ENCODE measurements around the gene FMN2.
"Not testable (repeated sequence)": the region's sequence is repeated elsewhere in the genome, so short reads cannot be mapped to it uniquely, and the experiment has no call there.

Gene FMN2

GRCh38 chr1:240256836-240257503, 165.3 kb downstream of the FMN2 start (continued):
- TF ChIP-seq ESRRG (CRISPR knock-in tag; IDR thresholded peaks at IDR 0.05): no peak
- no peak for TF ChIP-seq PPARA (CRISPR knock-in tag; IDR thresholded peaks at IDR 0.05; ENCODE audit: borderline replicate concordance)

GRCh38 chr1:240258910-240259309, 167.2 kb downstream of the FMN2 start:
- TF ChIP-seq ZC3H10 (CRISPR knock-in tag; IDR thresholded peaks at IDR 0.05): peak; percentile 76
- TF ChIP-seq TCF4 (CRISPR knock-in tag; IDR thresholded peaks at IDR 0.05; ENCODE audit: borderline replicate concordance): no peak
- peak; percentile 55; the same call in 1 of the 2 replicates for TF ChIP-seq TOX (CRISPR knock-in tag; IDR thresholded peaks at IDR 0.05; ENCODE audit: borderline replicate concordance)
- ATAC-seq: peak; percentile 95

GRCh38 chr1:240264494-240264893, 172.8 kb downstream of the FMN2 start:
- not testable (repeated sequence) for ATAC-seq

GRCh38 chr1:240271081-240271480, 179.4 kb downstream of the FMN2 start:
- ATAC-seq: no peak
- no peak for TF ChIP-seq CREB5 (CRISPR knock-in tag; IDR thresholded peaks at IDR 0.05; ENCODE audit: low read depth)
- TF ChIP-seq TOX (CRISPR knock-in tag; IDR thresholded peaks at IDR 0.05; ENCODE audit: borderline replicate concordance): no peak
- no peak for TF ChIP-seq TSHZ2 (CRISPR knock-in tag; IDR thresholded peaks at IDR 0.05)
- TF ChIP-seq TCF4 (CRISPR knock-in tag; IDR thresholded peaks at IDR 0.05; ENCODE audit: borderline replicate concordance): no peak
- no peak for TF ChIP-seq ZNF8 (CRISPR knock-in tag; IDR thresholded peaks at IDR 0.05)
- no peak for TF ChIP-seq GLIS3 (CRISPR knock-in tag; IDR thresholded peaks at IDR 0.05)
- TF ChIP-seq ZFP3 (CRISPR knock-in tag; IDR thresholded peaks at IDR 0.05): no peak
- no peak for TF ChIP-seq ZNF70 (CRISPR knock-in tag; IDR thresholded peaks at IDR 0.05)
- no peak for TF ChIP-seq ARNTL (CRISPR knock-in tag; IDR thresholded peaks at IDR 0.05; ENCODE audit: borderline replicate concordance, low read depth)

- no peak for TF ChIP-seq GLIS3 (CRISPR knock-in tag; IDR thresholded peaks at IDR 0.05)
- no peak for TF ChIP-seq ZNF70 (CRISPR knock-in tag; IDR thresholded peaks at IDR 0.05)
- no peak for TF ChIP-seq ARNTL (CRISPR knock-in tag; IDR thresholded peaks at IDR 0.05; ENCODE audit: borderline replicate concordance, low read depth)
- no peak for TF ChIP-seq ISL1 (CRISPR knock-in tag; IDR thresholded peaks at IDR 0.05)
- no peak for TF ChIP-seq CSDC2 (CRISPR knock-in tag; IDR thresholded peaks at IDR 0.05)
- TF ChIP-seq SNAI2 (CRISPR knock-in tag; IDR thresholded peaks at IDR 0.05): no peak
- no peak for TF ChIP-seq OSR1 (CRISPR knock-in tag; IDR thresholded peaks at IDR 0.05)
- TF ChIP-seq CREB5 (CRISPR knock-in tag; IDR thresholded peaks at IDR 0.05; ENCODE audit: low read depth): no peak
- no peak for TF ChIP-seq ZC3H10 (CRISPR knock-in tag; IDR thresholded peaks at IDR 0.05)
- no peak for TF ChIP-seq TCF4 (CRISPR knock-in tag; IDR thresholded peaks at IDR 0.05; ENCODE audit: borderline replicate concordance)
- TF ChIP-seq BACH2 (CRISPR knock-in tag; IDR thresholded peaks at IDR 0.05; ENCODE audit: borderline replicate concordance): no peak
- no peak for TF ChIP-seq ZNF565 (CRISPR knock-in tag; conservative IDR thresholded peaks at IDR 0.05; ENCODE audit: low read depth)
- TF ChIP-seq ESRRG (CRISPR knock-in tag; IDR thresholded peaks at IDR 0.05): no peak
- TF ChIP-seq POU6F1 (CRISPR knock-in tag; IDR thresholded peaks at IDR 0.05; ENCODE audit: borderline replicate concordance, low read depth): no peak
- no peak for TF ChIP-seq PATZ1 (CRISPR knock-in tag; IDR thresholded peaks at IDR 0.05; ENCODE audit: borderline replicate concordance)
- no peak for TF ChIP-seq CSRNP3 (CRISPR knock-in tag; IDR thresholded peaks at IDR 0.05)
Measured at GRCh38 chr1:240274569-240274968, 182.9 kb downstream of the FMN2 start.

GRCh38 chr1:240275219-240275618, 183.5 kb downstream of the FMN2 start:
- ATAC-seq: not testable (repeated sequence)

More at GRCh38 chr1:240274569-240274968, 182.9 kb downstream of the FMN2 start:
- ATAC-seq: no peak
